GM23248 (cell line): ENCODE results near the gene SENP1. TPM values are rescaled to one million over a fixed set of nuclear protein-coding genes. Genes with fewer than 3 reads are reported as not detected.

Experiments used
- DNase-seq: peaks from one replicate; pipeline ENCODE4 v3.0.0-alpha.2; 2015
- H2AFZ ChIP-seq: fragments of 200-600 bp; sonication (generic); 2 replicates; pipeline ENCODE4 v1.6.1; 2016; ENCODE audit warnings: antibody characterized with exemption
- H3F3A ChIP-seq: fragments of 200-600 bp; sonication (generic); 2 replicates; pipeline ENCODE4 v1.6.1; 2016; ENCODE audit warnings: mild to moderate bottlenecking, antibody characterized with exemption, mixed run types; ENCODE audit not compliant: insufficient read depth
- H3K27ac ChIP-seq: fragments of 200-600 bp; sonication (generic); 2 replicates; pipeline ENCODE4 v1.5.1; 2016; ENCODE audit warnings: mild to moderate bottlenecking
- H3K27me3 ChIP-seq: fragments of 200-600 bp; sonication (generic); replicated peaks from 2 replicates; pipeline ENCODE4 v1.6.1; 2016; ENCODE audit warnings: mild to moderate bottlenecking; ENCODE audit not compliant: insufficient read depth
- H3K36me3 ChIP-seq: fragments of 200-600 bp; sonication (generic); 2 replicates; pipeline ENCODE4 v1.6.1; 2016; ENCODE audit warnings: low read depth, mild to moderate bottlenecking
- H3K4me1 ChIP-seq: fragments of 200-600 bp; sonication (generic); 2 replicates; pipeline ENCODE4 v1.6.1; 2016; ENCODE audit warnings: mild to moderate bottlenecking; ENCODE audit not compliant: insufficient read depth
- H3K4me2 ChIP-seq: fragments of 200-600 bp; sonication (generic); one replicate; pipeline ENCODE4 v1.6.1; 2016; ENCODE audit warnings: mild to moderate bottlenecking; ENCODE audit not compliant: unreplicated experiment
- H3K4me3 ChIP-seq: fragments of 200-600 bp; sonication (generic); 2 replicates; pipeline ENCODE4 v1.5.1; 2016; ENCODE audit warnings: mild to moderate bottlenecking
- H3K79me2 ChIP-seq: fragments of 200-600 bp; sonication (generic); 2 replicates; pipeline ENCODE4 v1.6.1; 2016; ENCODE audit warnings: mild to moderate bottlenecking; ENCODE audit not compliant: insufficient read depth
- H3K9ac ChIP-seq: fragments of 200-600 bp; sonication (generic); 2 replicates; pipeline ENCODE4 v1.6.1; 2016; ENCODE audit warnings: mild to moderate bottlenecking
- H3K9me2 ChIP-seq: fragments of 200-600 bp; sonication (generic); 2 replicates; pipeline ENCODE4 v1.6.1; 2016; ENCODE audit warnings: mixed run types, mild to moderate bottlenecking, moderate library complexity; ENCODE audit not compliant: insufficient read depth
- H3K9me3 ChIP-seq: fragments of 200-600 bp; sonication (generic); one replicate; pipeline ENCODE4 v1.6.1; 2017; ENCODE audit warnings: low read depth
- H4K20me1 ChIP-seq: fragments of 200-600 bp; sonication (generic); 2 replicates; pipeline ENCODE4 v1.6.0; 2016; ENCODE audit not compliant: insufficient read depth
- EZH2 ChIP-seq: fragments of 200-600 bp; sonication (generic); IDR thresholded peaks from 2 replicates; pipeline ENCODE4 v1.6.1; 2018; ENCODE audit warnings: antibody characterized with exemption, mild to moderate bottlenecking; ENCODE audit not compliant: insufficient read depth, poor library complexity, severe bottlenecking
- EZH2phosphoT487 ChIP-seq: fragments of 200-600 bp; sonication (generic); IDR thresholded peaks from 2 replicates; pipeline ENCODE4 v1.6.1; 2018; ENCODE audit warnings: antibody characterized with exemption, moderate library complexity, mild to moderate bottlenecking, low read depth; ENCODE audit not compliant: insufficient read depth
- WGBS, 2 experiments: methylation state at CpG; one replicate each; pipeline ENCODE4 v1.1.6; 2015 to 2017; ENCODE audit warnings: low lambda C conversion rate in 2 of 2, low coverage in 1 of 2; ENCODE audit errors: missing lambda C conversion rate in 2 of 2; 5-methylcytosine and 5-hydroxymethylcytosine counted together
- in situ Hi-C: fragments of 300-500 bp; cut with MboI; formaldehyde crosslinking; loops from 2 replicates; pipeline ENCODE4 v1.15.0; 2020
- polyA plus RNA-seq: library from polyadenylated mRNA; unstranded; fragments of >200 nt; fragmentation: Nextera tagmentation; extraction: Ambion mirVana; gene quantifications from 2 replicates; pipeline ENCODE4 v1.2.1, GENCODE V29; 2016
- total RNA-seq: library from RNA; depleted of rRNA; stranded (reverse); fragments of >200 nt; shearing (Covaris generic); gene quantifications from 2 replicates; pipeline ENCODE4 v1.2.3, GENCODE V29; 2014

The SENP1 gene
- total and polyA plus RNA-seq, 2 experiments from 2014 or later, result 6.7 to 15.3 TPM

GRCh38 chr12:48034835-48035805 lies 70.8 kb downstream of the SENP1 start:
- in situ Hi-C loops, result no loop called here
- H3K4me2 ChIP-seq, result no peak overlapping the region
- H3F3A ChIP-seq, result no peaks in the 10 kb centered on the region
- H3K27me3 ChIP-seq, result no peaks in the 10 kb centered on the region
- TF ChIP-seq EZH2phosphoT487 (no peak), EZH2 (no peak)
- H3K9me3 ChIP-seq, result no peaks in the 10 kb centered on the region
- H2AFZ ChIP-seq, result no peak overlapping the region
- no peak overlapping the region for H3K27ac ChIP-seq
- no peaks in the 10 kb centered on the region for H3K36me3 ChIP-seq
- no peak for DNase-seq
- no peak overlapping the region for H3K4me3 ChIP-seq
- no peak overlapping the region for H3K9ac ChIP-seq
- 61 to 63% methylated on average over 8 of the region's 8 CpGs for WGBS, 2 experiments
- H3K79me2 ChIP-seq, result no peaks in the 10 kb centered on the region
- H3K4me1 ChIP-seq, result no peaks in the 10 kb centered on the region
- no peaks in the 10 kb centered on the region for H4K20me1 ChIP-seq
- H3K9me2 ChIP-seq, result no peaks in the 10 kb centered on the region

GRCh38 chr12:48033451-48033850 lies 72.4 kb downstream of the SENP1 start:
- no peak for DNase-seq
- Histone ChIP-seq H3K9ac (no peak overlapping the region), H3F3A (no peaks in the 10 kb centered on the region), H3K36me3 (no peaks in the 10 kb centered on the region), H3K9me3 (no peaks in the 10 kb centered on the region), H2AFZ (no peak overlapping the region), H3K4me2 (no peak overlapping the region), H3K4me1 (no peaks in the 10 kb centered on the region), H3K27me3 (no peaks in the 10 kb centered on the region), H3K79me2 (no peaks in the 10 kb centered on the region), H3K27ac (no peak overlapping the region), H3K9me2 (no peaks in the 10 kb centered on the region), H3K4me3 (no peak overlapping the region), H4K20me1 (no peaks in the 10 kb centered on the region)
- in situ Hi-C loops, result no loop called here
- 47 to 56% methylated on average over 1 of the region's 1 CpG for WGBS, 2 experiments
- no peak for TF ChIP-seq EZH2phosphoT487
- no peak for TF ChIP-seq EZH2

- Histone ChIP-seq H2AFZ (no peak overlapping the region), H3K9me3 (no peaks in the 10 kb centered on the region), H3K4me2 (no peak overlapping the region), H3F3A (no peaks in the 10 kb centered on the region), H3K4me3 (no peak overlapping the region), H3K27ac (no peak overlapping the region), H3K27me3 (no peaks in the 10 kb centered on the region), H3K79me2 (no peaks in the 10 kb centered on the region), H3K4me1 (no peaks in the 10 kb centered on the region), H3K36me3 (no peaks in the 10 kb centered on the region), H4K20me1 (no peaks in the 10 kb centered on the region), H3K9ac (no peak overlapping the region), H3K9me2 (no peaks in the 10 kb centered on the region)
- WGBS, 2 experiments, result 97 to 100% methylated on average over 1 of the region's 1 CpG
- no peak for TF ChIP-seq EZH2
- in situ Hi-C loops, result no loop called here
- DNase-seq, result peak; percentile 8
Observed at GRCh38 chr12:48032597-48032996, 73.3 kb downstream of the SENP1 start.

- no peaks in the 10 kb centered on the region for H3K4me1 ChIP-seq
- H3K9me3 ChIP-seq, result no peaks in the 10 kb centered on the region
- H3F3A ChIP-seq, result no peaks in the 10 kb centered on the region
- no peak overlapping the region for H3K4me3 ChIP-seq
- 0 out of 2 replicates have a peak, but pooled peaks cover 6% of the 10 kb centered on the region for H3K27me3 ChIP-seq
- H3K9ac ChIP-seq, result no peak overlapping the region
- in situ Hi-C loops, result no loop called here
- no peaks in the 10 kb centered on the region for H3K9me2 ChIP-seq
- no peak overlapping the region for H3K27ac ChIP-seq
- no peak for DNase-seq
- 70 to 71% methylated on average over 12 of the region's 12 CpGs for WGBS, 2 experiments
- H3K79me2 ChIP-seq, result no peaks in the 10 kb centered on the region
- H4K20me1 ChIP-seq, result no peaks in the 10 kb centered on the region
- no peak for TF ChIP-seq EZH2
- TF ChIP-seq EZH2phosphoT487, result no peak
- H2AFZ ChIP-seq, result no peak overlapping the region
- H3K4me2 ChIP-seq, result no peak overlapping the region
- no peaks in the 10 kb centered on the region for H3K36me3 ChIP-seq
Observed at GRCh38 chr12:48031135-48031960, 74.5 kb downstream of the SENP1 start.
